Mucosa of rectum (tissue), 2 donors: ENCODE data around the gene SRPK2.

Experiments used
- H3K27ac ChIP-seq, 2 donors: one replicate each; pipeline ENCODE4 v1.7.0; 2013; ENCODE audit warnings: inconsistent platforms in 2 of 2, low read depth in 2 of 2, low read length in 2 of 2
- H3K27me3 ChIP-seq, 2 donors: one replicate each; pipeline ENCODE4 v1.7.0; 2013; ENCODE audit warnings: low read length in 2 of 2; ENCODE audit not compliant: control insufficient read depth in 2 of 2, insufficient read depth in 2 of 2
- H3K36me3 ChIP-seq, 2 donors: one replicate each; pipeline ENCODE4 v1.7.0; 2013; ENCODE audit warnings: low read length in 2 of 2; ENCODE audit not compliant: control insufficient read depth in 2 of 2, insufficient read depth in 2 of 2
- H3K4me1 ChIP-seq, 2 donors: one replicate each; pipeline ENCODE4 v1.7.0; 2013; ENCODE audit warnings: low read length in 2 of 2, mild to moderate bottlenecking in 1 of 2; ENCODE audit not compliant: control insufficient read depth in 2 of 2, insufficient read depth in 2 of 2
- H3K4me3 ChIP-seq, 2 donors: one replicate each; pipeline ENCODE4 v1.7.0; 2013; ENCODE audit warnings: low read length in 2 of 2
- H3K9ac ChIP-seq, 2 donors: one replicate each; pipeline ENCODE4 v1.7.0; 2013; ENCODE audit warnings: low read length in 2 of 2, low read depth in 1 of 2, mild to moderate bottlenecking in 1 of 2
- H3K9me3 ChIP-seq, 2 donors: one replicate each; pipeline ENCODE4 v1.7.0; 2013; ENCODE audit warnings: low read length in 2 of 2; ENCODE audit not compliant: control insufficient read depth in 2 of 2
- donor health status: healthy.
- donor health status: Normal muscosa, but diverticular disease.

Gene SRPK2

DNA sequence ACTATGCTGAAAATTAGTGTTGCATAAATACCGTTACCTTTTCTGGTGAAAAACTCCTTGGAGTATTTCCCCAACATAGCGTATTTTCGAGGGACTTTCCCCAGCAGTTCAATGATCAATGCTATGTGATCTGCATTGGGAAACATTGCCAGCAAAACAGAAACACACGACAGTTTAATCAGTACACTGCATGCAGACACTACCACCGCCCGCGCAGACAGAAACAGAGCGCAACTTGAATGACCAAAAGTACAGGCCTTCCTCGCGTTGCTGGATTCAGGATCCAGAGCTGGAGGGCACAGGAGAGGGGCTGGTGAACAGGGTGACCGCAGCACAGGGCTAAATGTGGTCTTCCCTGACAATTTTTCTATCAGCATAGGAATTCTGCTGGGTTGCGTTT is 263.0 kb downstream of the SRPK2 start:
- no peak overlapping the region for H3K9ac ChIP-seq
- peaks cover 7 to 29% of the 10 kb centered on the region in 2 donors for H3K36me3 ChIP-seq
- H3K4me1 ChIP-seq = no peaks in the 10 kb centered on the region
- H3K27ac ChIP-seq = no peak overlapping the region
- no peak overlapping the region for H3K4me3 ChIP-seq
- H3K27me3 ChIP-seq = no peaks in the 10 kb centered on the region
- H3K9me3 ChIP-seq = no peaks in the 10 kb centered on the region

- Histone ChIP-seq H3K9ac (no peak overlapping the region), H3K4me3 (no peak overlapping the region), H3K27me3 (no peaks in the 10 kb centered on the region), H3K36me3 (peaks cover 9 to 19% of the 10 kb centered on the region in 2 donors), H3K27ac (no peak overlapping the region), H3K4me1 (no peaks in the 10 kb centered on the region), H3K9me3 (no peaks in the 10 kb centered on the region)
Observed at GRCh38 chr7:105122619-105123018, 266.1 kb downstream of the SRPK2 start.

GRCh38 chr7:105118612-105119600 is 269.8 kb downstream of the SRPK2 start:
- H3K4me1 ChIP-seq = no peaks in the 10 kb centered on the region
- no peak overlapping the region for H3K27ac ChIP-seq
- H3K36me3 ChIP-seq = peaks cover 19 to 31% of the 10 kb centered on the region in 2 donors
- no peak overlapping the region for H3K4me3 ChIP-seq
- H3K9ac ChIP-seq = no peak overlapping the region
- no peaks in the 10 kb centered on the region for H3K27me3 ChIP-seq
- H3K9me3 ChIP-seq = no peaks in the 10 kb centered on the region

DNA sequence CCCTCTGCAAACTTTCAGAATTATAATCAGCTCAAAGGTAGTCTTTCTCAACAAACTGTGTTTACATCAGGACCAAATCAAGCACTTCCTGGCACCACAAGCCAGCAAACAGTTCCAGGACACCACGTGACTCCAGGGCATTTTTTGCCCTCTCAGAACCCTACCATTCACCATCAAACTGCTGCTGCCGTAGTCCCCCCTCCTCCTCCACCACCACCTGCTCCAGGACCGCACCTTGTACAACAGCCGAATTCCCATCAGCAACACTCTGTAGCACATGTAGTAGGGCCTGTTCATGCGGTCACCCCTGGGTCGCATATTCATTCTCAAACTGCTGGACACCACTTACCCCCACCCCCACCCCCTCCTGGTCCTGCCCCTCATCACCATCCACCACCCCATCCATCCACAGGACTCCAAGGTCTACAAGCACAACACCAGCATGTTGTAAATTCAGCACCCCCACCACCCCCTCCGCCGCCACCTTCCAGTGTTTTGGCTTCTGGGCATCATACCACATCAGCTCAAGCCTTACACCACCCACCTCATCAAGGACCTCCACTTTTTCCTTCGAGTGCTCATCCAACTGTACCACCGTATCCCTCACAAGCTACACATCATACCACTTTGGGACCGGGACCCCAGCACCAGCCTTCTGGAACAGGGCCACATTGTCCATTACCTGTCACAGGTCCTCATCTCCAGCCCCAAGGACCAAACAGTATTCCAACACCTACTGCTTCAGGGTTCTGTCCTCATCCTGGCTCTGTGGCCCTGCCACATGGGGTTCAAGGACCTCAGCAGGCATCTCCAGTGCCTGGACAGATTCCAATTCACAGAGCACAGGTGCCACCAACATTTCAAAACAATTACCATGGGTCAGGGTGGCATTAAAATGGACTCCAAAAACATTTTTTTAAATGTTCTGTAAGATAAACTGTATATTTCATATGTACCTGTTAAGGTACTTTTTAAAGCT is 276.0 kb downstream of the SRPK2 start:
- no peaks in the 10 kb centered on the region for H3K9me3 ChIP-seq
- no peak overlapping the region for H3K9ac ChIP-seq
- no peak overlapping the region for H3K27ac ChIP-seq
- H3K36me3 ChIP-seq = peaks cover 64 to 86% of the 10 kb centered on the region in 2 donors
- H3K4me1 ChIP-seq = no peaks in the 10 kb centered on the region
- H3K27me3 ChIP-seq = no peaks in the 10 kb centered on the region
- H3K4me3 ChIP-seq = no peak overlapping the region

GRCh38 chr7:105107458-105107857 is 281.3 kb downstream of the SRPK2 start:
- no peak overlapping the region for H3K9ac ChIP-seq
- H3K4me1 ChIP-seq = no peaks in the 10 kb centered on the region
- no peaks in the 10 kb centered on the region for H3K9me3 ChIP-seq
- no peaks in the 10 kb centered on the region for H3K27me3 ChIP-seq
- H3K4me3 ChIP-seq = no peak overlapping the region
- H3K27ac ChIP-seq = no peak overlapping the region
- H3K36me3 ChIP-seq = peaks cover 83 to 89% of the 10 kb centered on the region in 2 donors

GRCh38 chr7:105106473-105106872 is 282.2 kb downstream of the SRPK2 start:
- Histone ChIP-seq H3K27me3 (no peaks in the 10 kb centered on the region), H3K9ac (no peak overlapping the region), H3K4me1 (no peaks in the 10 kb centered on the region), H3K4me3 (no peak overlapping the region), H3K9me3 (no peaks in the 10 kb centered on the region), H3K27ac (no peak overlapping the region), H3K36me3 (peaks cover 77 to 85% of the 10 kb centered on the region in 2 donors)

DNA sequence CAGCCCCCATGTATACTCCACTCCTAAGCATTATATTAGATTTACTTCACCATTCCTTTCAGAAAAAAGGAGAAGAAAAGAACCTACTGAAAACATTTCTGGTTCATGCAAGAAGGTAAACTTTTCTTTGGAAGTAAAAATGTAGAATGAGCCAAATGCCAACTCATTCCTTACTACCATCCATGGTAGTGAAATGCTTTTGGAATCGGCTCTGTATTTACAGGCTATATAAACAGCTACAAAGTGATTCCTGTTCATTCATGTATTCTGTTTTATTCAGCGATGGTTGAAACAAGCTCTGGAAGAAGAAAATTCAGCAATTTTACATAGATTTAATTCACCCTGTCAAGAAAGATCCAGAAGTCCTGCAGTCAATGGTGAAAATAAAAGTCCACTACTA is 283.1 kb downstream of the SRPK2 start:
- no peak overlapping the region for H3K4me3 ChIP-seq
- H3K4me1 ChIP-seq = no peaks in the 10 kb centered on the region
- H3K36me3 ChIP-seq = peaks cover 75 to 84% of the 10 kb centered on the region in 2 donors
- H3K27ac ChIP-seq = no peak overlapping the region
- H3K9me3 ChIP-seq = no peaks in the 10 kb centered on the region
- no peak overlapping the region for H3K9ac ChIP-seq
- no peaks in the 10 kb centered on the region for H3K27me3 ChIP-seq

DNA sequence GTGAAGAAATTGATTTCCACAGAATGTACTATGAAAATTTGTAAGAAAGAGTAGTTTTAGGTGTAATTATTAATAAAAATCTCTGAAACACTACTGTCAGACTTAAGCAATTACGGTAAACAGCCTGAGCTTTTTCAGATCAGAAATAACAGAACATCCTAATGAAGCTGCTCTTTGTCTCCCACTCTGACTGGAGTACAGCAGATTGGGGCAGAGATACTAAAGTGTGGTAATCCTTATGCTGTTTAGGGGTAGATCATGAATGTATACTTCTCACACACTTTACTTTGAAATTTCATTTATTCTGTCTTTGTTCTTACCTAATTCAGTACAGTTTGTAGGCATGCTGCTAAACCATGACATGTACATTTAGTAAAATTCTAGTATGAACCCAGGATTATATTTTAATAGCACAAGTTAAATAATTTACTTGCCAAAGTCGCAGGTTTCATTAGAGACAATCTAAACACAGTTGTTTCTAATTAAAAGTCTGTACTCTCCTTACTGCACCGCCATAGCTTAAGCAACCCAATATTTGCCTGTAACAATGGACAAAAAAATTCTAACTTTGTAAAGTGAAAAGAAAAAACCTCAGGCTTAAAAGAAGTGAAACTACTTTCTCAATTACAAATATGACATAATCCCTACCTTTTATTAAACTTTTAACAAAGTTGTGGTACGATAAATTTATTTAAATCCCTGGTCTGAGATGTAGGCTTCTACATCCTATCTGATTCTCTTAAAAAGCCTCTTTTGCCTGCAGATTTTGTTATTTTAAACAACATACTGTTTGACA is 286.0 kb downstream of the SRPK2 start:
- H3K27me3 ChIP-seq = no peaks in the 10 kb centered on the region
- H3K9me3 ChIP-seq = no peaks in the 10 kb centered on the region
- no peak overlapping the region for H3K27ac ChIP-seq
- H3K4me1 ChIP-seq = no peaks in the 10 kb centered on the region
- H3K9ac ChIP-seq = no peak overlapping the region
- H3K36me3 ChIP-seq = peaks cover 66 to 67% of the 10 kb centered on the region in 2 donors
- no peak overlapping the region for H3K4me3 ChIP-seq

DNA sequence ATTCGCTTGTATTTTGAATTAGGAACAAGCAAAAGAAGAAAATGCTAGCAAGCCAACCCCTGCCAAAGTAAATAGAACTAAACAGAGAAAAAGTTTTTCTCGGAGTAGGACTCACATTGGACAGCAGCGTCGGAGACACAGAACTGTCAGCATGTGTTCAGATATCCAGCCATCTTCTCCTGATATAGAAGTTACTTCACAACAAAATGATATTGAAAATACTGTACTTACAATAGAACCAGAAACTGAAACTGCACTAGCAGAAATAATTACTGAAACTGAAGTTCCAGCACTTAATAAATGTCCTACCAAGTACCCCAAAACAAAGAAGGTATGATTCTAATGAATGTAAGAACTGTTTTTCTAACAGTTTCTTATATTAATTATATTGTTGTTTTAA is 286.9 kb downstream of the SRPK2 start:
- peaks cover 64 to 67% of the 10 kb centered on the region in 2 donors for H3K36me3 ChIP-seq
- H3K27ac ChIP-seq = no peak overlapping the region
- H3K27me3 ChIP-seq = no peaks in the 10 kb centered on the region
- no peaks in the 10 kb centered on the region for H3K4me1 ChIP-seq
- no peak overlapping the region for H3K4me3 ChIP-seq
- H3K9ac ChIP-seq = no peak overlapping the region
- no peaks in the 10 kb centered on the region for H3K9me3 ChIP-seq
